ENCODE results near the gene PBX3.

- TF ChIP-seq CTCF (IDR thresholded peaks at IDR 0.05) (no peak), EZH2 (IDR thresholded peaks at IDR 0.05; ENCODE audit: borderline replicate concordance, insufficient read depth, low read depth, low read length, poor library complexity, severe bottlenecking) (no peak)
Observed at GRCh38 chr9:125979383-125979782, 232.2 kb downstream of the PBX3 start.

Measured in B cell (primary cell).